HCT116 (cell line): ENCODE results near the gene CETN2.

ENCODE experiments used
- CTCF ChIP-seq, 3 experiments: fragments of 200-600 bp in 1 of 3; sonication (generic) in 1 of 3; IDR thresholded peaks in 2 of 3; conservative IDR thresholded peaks in 1 of 3; 2 replicates each; pipeline ENCODE4 v1.5.1; 2012 to 2017; ENCODE audit warnings: low read depth in 2 of 3, low read length in 2 of 3, antibody characterized with exemption in 1 of 3, borderline replicate concordance in 1 of 3, control low read depth in 1 of 3, mild to moderate bottlenecking in 1 of 3, mixed read lengths in 1 of 3, mixed run types in 1 of 3, moderate library complexity in 1 of 3; ENCODE audit not compliant: insufficient read depth in 1 of 3
- ELF1 ChIP-seq: IDR thresholded peaks from 2 replicates; pipeline ENCODE4 v1.6.1; 2012; ENCODE audit warnings: low read depth, borderline replicate concordance
- EZH2 ChIP-seq: fragments of 200-600 bp; sonication (generic); IDR thresholded peaks from 2 replicates; pipeline ENCODE4 v1.6.1; 2017; ENCODE audit warnings: antibody characterized with exemption, mixed run types
- FOSL1 ChIP-seq: IDR thresholded peaks from 2 replicates; pipeline ENCODE4 v1.6.1; 2012; ENCODE audit warnings: low read depth
- JUND ChIP-seq: IDR thresholded peaks from 2 replicates; pipeline ENCODE4 v1.6.1; 2012
- MAX ChIP-seq: IDR thresholded peaks from 2 replicates; pipeline ENCODE4 v1.6.1; 2012
- POLR2A ChIP-seq: IDR thresholded peaks from 2 replicates; pipeline ENCODE4 v1.7.0; 2011; ENCODE audit warnings: borderline replicate concordance; ENCODE audit not compliant: insufficient read depth, insufficient read length; ENCODE audit errors: extremely low read depth
- POLR2AphosphoS5 ChIP-seq: IDR thresholded peaks from 2 replicates; pipeline ENCODE4 v1.6.1; 2011; ENCODE audit warnings: mild to moderate bottlenecking, low read depth, low read length, moderate library complexity
- SIN3A ChIP-seq: IDR thresholded peaks from 2 replicates; pipeline ENCODE4 v1.6.1; 2012; ENCODE audit warnings: low read depth
- YY1 ChIP-seq: IDR thresholded peaks from 2 replicates; pipeline ENCODE4 v1.6.1; 2011; ENCODE audit warnings: low read length, low read depth, moderate library complexity, mild to moderate bottlenecking; ENCODE audit not compliant: insufficient replicate concordance; ENCODE audit errors: extremely low read depth
- ZNF274 ChIP-seq: fragments of 200-500 bp; sonication (Bioruptor generic); IDR thresholded peaks from 2 replicates; pipeline ENCODE4 v1.6.1; 2014; ENCODE audit warnings: mild to moderate bottlenecking, low read depth, low read length, inconsistent platforms

GRCh38 chrX:152806035-152806434 is 24.5 kb downstream of the CETN2 start:
- TF ChIP-seq MAX (no peak), POLR2AphosphoS5 (no peak), ZNF274 (no peak), CTCF (IDR thresholded peaks at IDR 0.05 in 2 of 3, conservative IDR thresholded peaks at IDR 0.05 in 1 of 3; ENCODE audit: borderline replicate concordance in 1 of 3, insufficient read depth in 1 of 3, low read depth in 2 of 3, low read length in 2 of 3) (no peak), EZH2 (no peak), SIN3A (no peak), POLR2A (no peak), ELF1 (no peak), YY1 (no peak), JUND (no peak), FOSL1 (no peak)
